Dermis microvascular lymphatic vessel endothelial cell (primary cell): ENCODE measurements around the gene ADAM10. TPM values are rescaled to one million over a fixed set of nuclear protein-coding genes. Genes with fewer than 3 reads are reported as not detected.
"Not testable (repeated sequence)": the region's sequence is repeated elsewhere in the genome, so short reads cannot be mapped to it uniquely, and the experiment has no call there.

ENCODE experiments used
- DNase-seq, 2 donors: peaks; one replicate each; pipeline versions ENCODE4 v3.0.0 to v3.0.0-alpha.2; 2010; ENCODE audit warnings: low read depth in 2 of 2
- total RNA-seq: library from RNA; depleted of rRNA; stranded (reverse); fragments of >200 nt; gene quantifications from 2 replicates; pipeline ENCODE4 v1.2.1, GENCODE V29; 2014

The ADAM10 gene
- total RNA-seq, 1 donor from 2014 or later: 147 TPM

- DNase-seq: no peak
Measured at GRCh38 chr15:58611731-58612676, 137.5 kb downstream of the ADAM10 start.

GRCh38 chr15:58608711-58609110, 140.8 kb downstream of the ADAM10 start:
- no peak for DNase-seq

- no peak for DNase-seq
Measured at GRCh38 chr15:58608129-58608590, 141.3 kb downstream of the ADAM10 start.

GRCh38 chr15:58606577-58607080, 142.9 kb downstream of the ADAM10 start:
- DNase-seq: no peak

GRCh38 chr15:58605931-58606530, 143.5 kb downstream of the ADAM10 start:
- no peak for DNase-seq

GRCh38 chr15:58604455-58604923, 145.0 kb downstream of the ADAM10 start:
- no peak for DNase-seq

- DNase-seq: not testable (repeated sequence)
Measured at GRCh38 chr15:58603927-58604326, 145.6 kb downstream of the ADAM10 start.

GRCh38 chr15:58602823-58603222, 146.7 kb downstream of the ADAM10 start:
- DNase-seq: no peak

GRCh38 chr15:58598829-58599210, 150.7 kb downstream of the ADAM10 start:
- DNase-seq: no peak

GRCh38 chr15:58597943-58598828, 151.3 kb downstream of the ADAM10 start:
- no peak for DNase-seq

- DNase-seq: no peak
Measured at GRCh38 chr15:58595516-58596263, 153.8 kb downstream of the ADAM10 start.

GRCh38 chr15:58594898-58595297, 154.6 kb downstream of the ADAM10 start:
- no peak for DNase-seq

GRCh38 chr15:58593870-58594269, 155.6 kb downstream of the ADAM10 start:
- no peak for DNase-seq

- no peak for DNase-seq
Measured at GRCh38 chr15:58590926-58591325, 158.6 kb downstream of the ADAM10 start.

GRCh38 chr15:58590236-58590635, 159.3 kb downstream of the ADAM10 start:
- DNase-seq: no peak

GRCh38 chr15:58589047-58589446, 160.5 kb downstream of the ADAM10 start:
- no peak for DNase-seq

- DNase-seq: no peak
Measured at GRCh38 chr15:58588096-58588495, 161.4 kb downstream of the ADAM10 start.

GRCh38 chr15:58587486-58587885, 162.0 kb downstream of the ADAM10 start:
- no peak for DNase-seq

- DNase-seq: no peak
Measured at GRCh38 chr15:58585693-58586443, 163.6 kb downstream of the ADAM10 start.
